ENCODE data around the gene KIF16B. TPM values are rescaled to one million over a fixed set of nuclear protein-coding genes. Genes with fewer than 3 reads are reported as not detected.

KIF16B gene
- total RNA-seq, 1 donor from 2014 or later: 7.1 TPM

GRCh38 chr20:16433293-16433580 lies 140.0 kb downstream of the KIF16B start:
- DNase-seq (ENCODE audit: low read depth): no peak
- Histone ChIP-seq H3K36me3 (ENCODE audit: control insufficient read depth, insufficient read depth, low read length) (no peaks in the 10 kb centered on the region), H3K4me3 (ENCODE audit: low read depth, low read length) (no peak overlapping the region), H3K27me3 (ENCODE audit: control insufficient read depth, insufficient read depth, low read length) (no peaks in the 10 kb centered on the region)
- TF ChIP-seq, protein P1, sequence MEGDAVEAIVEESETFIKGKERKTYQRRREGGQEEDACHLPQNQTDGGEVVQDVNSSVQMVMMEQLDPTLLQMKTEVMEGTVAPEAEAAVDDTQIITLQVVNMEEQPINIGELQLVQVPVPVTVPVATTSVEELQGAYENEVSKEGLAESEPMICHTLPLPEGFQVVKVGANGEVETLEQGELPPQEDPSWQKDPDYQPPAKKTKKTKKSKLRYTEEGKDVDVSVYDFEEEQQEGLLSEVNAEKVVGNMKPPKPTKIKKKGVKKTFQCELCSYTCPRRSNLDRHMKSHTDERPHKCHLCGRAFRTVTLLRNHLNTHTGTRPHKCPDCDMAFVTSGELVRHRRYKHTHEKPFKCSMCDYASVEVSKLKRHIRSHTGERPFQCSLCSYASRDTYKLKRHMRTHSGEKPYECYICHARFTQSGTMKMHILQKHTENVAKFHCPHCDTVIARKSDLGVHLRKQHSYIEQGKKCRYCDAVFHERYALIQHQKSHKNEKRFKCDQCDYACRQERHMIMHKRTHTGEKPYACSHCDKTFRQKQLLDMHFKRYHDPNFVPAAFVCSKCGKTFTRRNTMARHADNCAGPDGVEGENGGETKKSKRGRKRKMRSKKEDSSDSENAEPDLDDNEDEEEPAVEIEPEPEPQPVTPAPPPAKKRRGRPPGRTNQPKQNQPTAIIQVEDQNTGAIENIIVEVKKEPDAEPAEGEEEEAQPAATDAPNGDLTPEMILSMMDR (IDR thresholded peaks at IDR 0.05; ENCODE audit: insufficient read depth, low read length, poor library complexity, severe bottlenecking): no peak

GRCh38 chr20:16432466-16433292 lies 140.6 kb downstream of the KIF16B start:
- no peak overlapping the region for H3K4me3 ChIP-seq (ENCODE audit: low read depth, low read length)
- H3K27me3 ChIP-seq (ENCODE audit: control insufficient read depth, insufficient read depth, low read length): no peaks in the 10 kb centered on the region
- TF ChIP-seq, protein P1 (IDR thresholded peaks at IDR 0.05; ENCODE audit: insufficient read depth, low read length, poor library complexity, severe bottlenecking): no peak
- H3K36me3 ChIP-seq (ENCODE audit: control insufficient read depth, insufficient read depth, low read length): no peaks in the 10 kb centered on the region
- DNase-seq (ENCODE audit: low read depth): no peak

- Histone ChIP-seq H3K36me3 (ENCODE audit: control insufficient read depth, insufficient read depth, low read length) (no peaks in the 10 kb centered on the region), H3K4me3 (ENCODE audit: low read depth, low read length) (no peak overlapping the region)
- TF ChIP-seq, protein P1 (IDR thresholded peaks at IDR 0.05; ENCODE audit: insufficient read depth, low read length, poor library complexity, severe bottlenecking): no peak
Observed at GRCh38 chr20:16428112-16428511, 145.1 kb downstream of the KIF16B start.

GRCh38 chr20:16427571-16427970 lies 145.7 kb downstream of the KIF16B start:
- DNase-seq (ENCODE audit: low read depth): no peak
- no peak overlapping the region for H3K4me3 ChIP-seq (ENCODE audit: low read depth, low read length)
- TF ChIP-seq, protein P1 (IDR thresholded peaks at IDR 0.05; ENCODE audit: insufficient read depth, low read length, poor library complexity, severe bottlenecking): no peak
- H3K36me3 ChIP-seq (ENCODE audit: control insufficient read depth, insufficient read depth, low read length): no peaks in the 10 kb centered on the region
- H3K27me3 ChIP-seq (ENCODE audit: control insufficient read depth, insufficient read depth, low read length): no peaks in the 10 kb centered on the region

More at GRCh38 chr20:16428112-16428511, 145.1 kb downstream of the KIF16B start:
- no peaks in the 10 kb centered on the region for H3K27me3 ChIP-seq (ENCODE audit: control insufficient read depth, insufficient read depth, low read length)
- no peak for DNase-seq (ENCODE audit: low read depth)

- no peak overlapping the region for H3K4me3 ChIP-seq (ENCODE audit: low read depth, low read length)
- DNase-seq (ENCODE audit: low read depth): no peak
- no peaks in the 10 kb centered on the region for H3K27me3 ChIP-seq (ENCODE audit: control insufficient read depth, insufficient read depth, low read length)
- TF ChIP-seq, protein P1 (IDR thresholded peaks at IDR 0.05; ENCODE audit: insufficient read depth, low read length, poor library complexity, severe bottlenecking): no peak
- no peaks in the 10 kb centered on the region for H3K36me3 ChIP-seq (ENCODE audit: control insufficient read depth, insufficient read depth, low read length)
Observed at GRCh38 chr20:16424780-16425179, 148.5 kb downstream of the KIF16B start.
